ENCODE results near the gene POTEI.
"Not testable (repeated sequence)": the region's sequence is repeated elsewhere in the genome, so short reads cannot be mapped to it uniquely, and the experiment has no call there.

POTEI gene

DNA sequence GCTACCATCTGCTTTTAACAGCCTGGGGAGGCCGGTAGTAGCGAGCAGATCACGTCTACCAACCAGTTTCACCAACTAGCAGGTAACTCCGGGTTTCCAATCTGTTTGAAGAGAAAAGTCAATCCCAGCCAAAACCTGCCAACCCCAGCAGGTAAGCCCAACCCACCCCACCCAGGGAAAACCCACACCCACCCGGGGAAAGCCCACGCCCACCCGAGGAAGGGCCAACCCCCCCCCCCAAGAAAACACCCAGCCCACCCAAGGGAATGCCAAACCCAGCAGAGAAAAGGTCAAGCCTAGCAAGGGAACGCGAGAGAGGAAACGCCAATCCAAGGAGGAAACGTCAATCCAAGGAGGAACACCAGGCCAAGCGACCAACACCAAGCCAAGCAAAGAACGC is at the start of gene POTEI:
POTEI (minus strand) TSS at position 101 of the 400 bp plus-strand sequence; CDS start at position 8, 93 bp downstream.
- DNase-seq = not testable (repeated sequence)

DNA sequence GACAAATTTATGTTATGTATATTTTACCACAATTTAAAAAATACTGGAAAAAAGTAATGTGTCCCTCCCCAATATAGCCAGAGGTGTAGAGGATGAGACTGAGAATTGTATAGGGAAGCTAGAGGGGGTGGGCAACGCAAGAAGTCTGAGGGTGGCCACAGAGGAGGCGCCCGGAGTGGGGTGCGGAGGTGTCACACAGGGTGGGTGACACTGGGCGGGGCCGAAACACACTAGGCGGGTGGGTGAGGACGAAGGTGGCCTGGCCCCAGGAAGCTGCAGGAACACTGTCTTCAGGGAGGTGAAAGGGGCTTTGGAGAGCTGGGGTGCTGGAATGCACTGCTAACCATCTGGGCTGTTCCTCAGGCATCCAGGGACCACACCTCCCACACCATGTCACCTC is 47.3 kb upstream of the POTEI start:
- DNase-seq = not testable (repeated sequence)

DNA sequence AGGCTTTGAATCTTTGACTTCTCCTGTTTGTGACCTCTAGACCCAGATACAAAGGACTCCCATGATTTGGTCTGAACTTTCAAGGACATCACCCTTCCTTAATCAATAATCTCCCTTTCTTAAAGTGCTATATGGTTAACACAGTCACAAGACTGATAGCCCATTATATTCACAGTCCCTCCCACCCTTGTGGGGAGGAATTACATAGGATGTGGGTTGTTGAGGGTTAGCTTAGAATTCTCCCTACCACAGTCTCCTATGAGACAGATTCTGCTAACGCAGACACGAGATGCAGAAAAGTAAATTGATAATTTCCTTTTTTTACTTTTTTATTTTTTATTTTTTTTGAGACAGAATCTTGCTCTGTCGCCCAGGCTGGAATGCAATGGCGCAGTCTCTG is 45.0 kb upstream of the POTEI start:
- not testable (repeated sequence) for DNase-seq

DNA sequence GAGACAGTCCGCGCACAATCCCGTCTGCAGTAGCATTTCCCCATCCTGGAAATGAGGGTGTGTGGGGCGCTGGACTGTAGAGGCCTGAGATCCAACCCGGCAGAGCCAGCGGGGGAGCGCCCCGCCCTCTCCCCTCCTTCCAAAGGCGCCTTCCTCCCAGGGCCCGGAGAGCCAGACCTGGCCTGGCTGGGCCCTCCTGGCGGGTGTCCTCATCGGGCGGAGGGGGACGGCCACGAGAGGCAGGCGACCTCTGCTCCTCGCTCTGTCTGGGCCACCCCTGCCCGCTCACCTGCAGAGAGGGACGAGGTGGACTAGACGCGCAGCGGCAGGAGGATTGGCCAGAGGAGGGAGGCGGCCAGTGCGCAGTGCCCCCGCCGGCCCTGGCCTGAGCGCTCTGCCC is 40.3 kb upstream of the POTEI start:
- not testable (repeated sequence) for DNase-seq

DNA sequence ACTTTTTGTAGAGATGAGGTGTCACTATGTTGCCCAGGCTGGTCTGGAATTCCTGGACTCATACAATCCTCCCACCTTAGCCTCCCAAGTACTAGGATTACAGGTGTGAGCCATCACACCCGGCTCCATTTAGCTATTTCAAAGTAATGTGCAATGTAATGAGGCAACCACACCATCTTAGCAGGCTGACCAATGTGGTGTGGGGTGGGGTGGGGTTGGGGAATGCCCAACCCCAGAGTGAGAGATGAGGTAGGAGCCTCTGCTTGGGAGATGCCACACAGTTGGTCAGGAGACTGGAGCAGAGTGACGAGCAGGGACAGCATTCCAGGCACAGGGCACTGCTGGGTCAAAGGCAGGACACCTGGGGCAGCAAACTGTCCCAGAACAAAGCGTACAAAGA is 39.3 kb upstream of the POTEI start:
- not testable (repeated sequence) for DNase-seq

DNA sequence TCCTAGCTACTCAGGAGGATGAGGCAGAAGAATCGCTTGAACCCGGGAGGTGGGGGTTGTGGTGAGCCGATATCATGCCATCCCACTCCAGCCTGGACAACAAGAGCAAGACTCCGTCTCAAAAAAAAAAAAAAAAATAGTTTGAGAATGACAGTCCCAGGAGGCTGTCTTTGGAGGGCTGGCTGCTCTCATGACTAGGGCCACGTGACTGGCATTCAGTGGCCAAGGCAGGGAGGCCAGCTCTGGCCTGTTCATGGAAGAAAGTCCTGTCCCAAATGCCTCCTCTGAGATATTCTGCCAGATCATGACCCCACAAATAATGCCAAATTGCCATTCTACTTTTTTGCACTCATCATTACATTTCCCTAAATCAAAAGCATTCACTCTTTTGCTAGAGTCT is 35.9 kb upstream of the POTEI start:
- DNase-seq = not testable (repeated sequence)

DNA sequence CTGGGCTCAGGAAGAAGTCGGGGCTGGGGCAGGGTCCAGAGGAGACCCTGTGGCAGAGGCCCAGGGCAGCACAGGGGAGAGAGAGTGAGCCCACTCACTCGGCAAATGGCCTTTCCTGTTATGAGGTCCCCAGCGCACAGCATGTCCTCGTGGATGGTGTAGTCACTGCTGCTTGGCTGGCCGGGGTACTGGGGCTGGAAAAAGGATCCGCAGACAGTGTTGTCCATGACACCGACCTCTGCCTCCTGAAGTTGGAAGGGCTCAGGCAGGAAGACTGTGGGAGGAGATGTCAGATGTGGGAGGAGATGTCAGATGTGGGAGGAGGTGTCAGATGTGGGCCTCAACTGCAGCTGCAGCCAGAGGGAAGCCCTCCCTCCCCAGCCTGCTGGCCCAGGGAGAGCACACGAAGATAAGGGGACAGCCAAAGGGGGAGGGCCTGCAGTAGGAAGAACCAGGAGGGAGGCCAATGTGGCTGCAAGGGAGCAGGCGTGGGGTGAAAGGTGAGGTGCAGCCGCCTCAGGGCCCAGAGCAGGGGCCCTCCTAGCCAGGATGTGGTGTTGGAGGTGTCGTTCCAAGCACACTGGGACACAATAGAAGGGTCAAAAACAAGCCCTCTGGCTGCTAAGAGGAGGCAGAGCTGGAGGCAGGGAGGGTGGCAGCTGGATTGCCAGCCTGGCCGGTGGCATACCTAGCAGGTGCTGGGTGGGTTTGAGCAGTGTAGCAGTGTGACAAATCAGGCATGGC is 34.8 kb upstream of the POTEI start:
- not testable (repeated sequence) for DNase-seq

DNA sequence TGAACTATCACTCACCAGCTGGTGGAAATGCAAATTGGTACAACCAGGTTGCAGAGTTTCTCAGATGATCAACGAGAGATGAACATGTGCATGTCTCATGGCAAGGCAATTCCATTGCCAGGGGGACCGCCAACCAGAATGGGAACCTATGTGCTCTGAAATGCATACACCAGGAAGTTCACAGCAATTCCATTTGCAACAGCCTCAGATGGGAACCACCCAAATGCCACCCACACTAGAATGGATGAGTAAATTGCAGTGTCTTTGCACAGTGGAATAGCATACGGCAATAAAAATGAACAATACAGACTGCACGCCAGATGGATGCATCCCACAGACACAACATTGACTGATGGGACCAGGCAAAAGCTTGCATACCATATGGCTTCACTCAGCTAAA is 33.7 kb upstream of the POTEI start:
- not testable (repeated sequence) for DNase-seq

DNA sequence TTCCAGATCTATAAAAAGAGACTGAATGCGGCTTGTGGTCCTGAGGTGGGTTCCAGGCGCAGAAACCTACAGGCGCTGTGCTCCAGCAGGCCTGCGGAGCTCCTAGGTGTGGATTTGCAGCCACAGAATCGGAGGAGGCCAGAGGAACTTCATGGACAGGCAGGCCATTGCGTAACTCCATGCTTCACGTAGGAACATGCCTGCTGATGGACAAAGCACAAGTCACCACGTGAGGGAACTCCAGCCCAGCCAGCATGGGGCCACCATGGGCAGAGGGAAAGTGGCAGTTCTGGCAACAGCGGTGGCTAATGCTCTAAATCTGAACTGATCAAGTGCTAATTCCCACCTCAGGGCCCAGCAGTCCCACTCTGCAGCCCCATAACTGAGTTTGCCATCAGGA is 29.1 kb upstream of the POTEI start:
- not testable (repeated sequence) for DNase-seq

DNA sequence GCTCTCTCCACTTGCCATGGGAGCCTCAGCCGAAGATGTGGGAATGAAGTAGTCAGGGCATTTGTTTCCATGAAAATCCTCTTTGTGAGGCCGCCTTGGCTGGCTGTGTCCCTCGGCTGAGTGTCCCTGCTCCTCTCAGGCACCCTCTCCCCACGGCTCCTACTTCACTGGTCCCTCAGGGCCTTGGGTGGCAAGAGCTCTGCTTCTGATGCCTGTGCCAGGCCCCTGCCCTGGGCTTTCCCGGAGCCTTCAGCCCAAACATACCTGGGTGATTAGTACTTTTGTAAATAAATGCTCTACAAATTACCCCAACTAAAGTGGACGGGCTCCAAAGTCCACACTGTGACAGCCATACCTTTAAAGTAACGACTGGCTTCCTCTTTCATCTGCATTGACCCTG is 27.5 kb upstream of the POTEI start:
- DNase-seq = not testable (repeated sequence)

DNA sequence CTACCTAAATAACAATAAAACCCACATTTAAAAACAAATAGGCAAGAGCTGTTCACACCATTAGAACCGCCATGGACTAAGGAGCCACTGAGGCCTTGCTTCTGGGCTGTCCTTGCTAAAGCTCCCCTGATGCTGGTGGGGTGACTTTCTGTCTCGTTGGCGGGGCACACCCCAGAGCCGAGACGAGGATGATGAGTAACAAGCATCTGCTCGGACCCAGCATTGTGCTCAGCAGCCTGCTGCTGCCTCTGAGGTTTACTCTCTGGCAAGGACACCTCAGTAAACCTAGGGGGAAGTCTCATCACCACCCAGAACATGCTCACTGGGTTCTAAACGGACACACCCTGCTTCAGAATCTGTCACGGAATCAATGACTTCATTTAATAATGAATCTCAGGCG is 22.5 kb upstream of the POTEI start:
- DNase-seq = not testable (repeated sequence)

DNA sequence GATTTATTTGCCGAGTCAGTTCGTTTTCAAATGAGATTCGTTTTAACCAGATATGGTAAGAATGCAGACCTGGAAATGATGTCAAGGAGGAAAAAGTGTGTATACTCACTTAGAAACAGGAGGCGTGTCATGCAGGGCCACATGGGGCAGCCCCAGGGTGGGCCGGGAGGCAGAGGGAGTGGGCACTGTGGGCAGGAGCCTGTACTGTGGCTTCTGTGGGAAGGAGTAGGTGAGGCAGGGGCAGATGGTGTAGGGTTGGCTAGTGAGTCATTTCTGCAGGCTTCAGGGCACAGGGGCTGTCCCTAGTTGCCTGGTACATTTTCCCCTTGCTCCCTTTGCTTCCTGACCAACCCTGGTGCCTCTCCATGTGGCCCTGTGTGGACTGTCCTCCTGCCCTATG is 22.1 kb upstream of the POTEI start:
- not testable (repeated sequence) for DNase-seq

DNA sequence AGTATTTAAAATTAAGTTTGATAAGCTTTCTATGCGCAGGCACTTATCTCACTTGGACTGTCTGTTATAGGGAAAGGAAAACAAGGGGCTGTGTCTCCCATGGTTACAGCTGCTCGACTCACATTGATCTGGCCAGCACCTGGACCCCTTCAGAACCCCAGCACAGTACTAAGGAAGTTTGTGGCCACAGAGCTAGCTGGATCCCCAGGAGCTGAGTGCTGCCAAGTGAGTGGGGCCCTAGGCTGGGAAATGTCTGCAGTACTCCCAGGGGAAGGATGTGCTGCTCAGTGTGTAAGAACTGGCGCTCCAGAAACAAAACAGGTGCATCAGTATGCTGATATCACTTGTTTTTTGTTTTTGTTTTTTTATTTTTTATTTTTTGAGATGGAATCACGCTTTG is 21.1 kb upstream of the POTEI start:
- DNase-seq = not testable (repeated sequence)

DNA sequence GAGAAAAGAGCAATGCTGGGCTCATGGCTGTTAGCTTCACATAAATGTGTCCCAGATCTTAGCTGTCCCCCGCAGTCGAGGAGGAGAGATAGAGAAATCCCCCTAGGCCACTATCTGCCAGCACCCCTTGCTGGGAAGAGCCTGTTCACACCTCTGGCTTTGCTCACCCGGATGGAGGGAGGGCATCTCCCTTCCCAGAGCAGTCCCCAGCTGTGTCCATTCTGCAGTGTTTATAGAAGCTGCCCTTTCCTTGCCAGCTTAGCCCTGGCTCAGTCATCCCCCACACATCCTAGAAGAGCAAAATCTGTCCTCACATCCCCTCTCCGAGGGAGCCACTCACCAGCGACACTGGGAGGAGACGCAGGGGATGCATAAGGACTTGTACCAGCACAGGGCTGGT is 20.4 kb upstream of the POTEI start:
- DNase-seq = not testable (repeated sequence)

DNA sequence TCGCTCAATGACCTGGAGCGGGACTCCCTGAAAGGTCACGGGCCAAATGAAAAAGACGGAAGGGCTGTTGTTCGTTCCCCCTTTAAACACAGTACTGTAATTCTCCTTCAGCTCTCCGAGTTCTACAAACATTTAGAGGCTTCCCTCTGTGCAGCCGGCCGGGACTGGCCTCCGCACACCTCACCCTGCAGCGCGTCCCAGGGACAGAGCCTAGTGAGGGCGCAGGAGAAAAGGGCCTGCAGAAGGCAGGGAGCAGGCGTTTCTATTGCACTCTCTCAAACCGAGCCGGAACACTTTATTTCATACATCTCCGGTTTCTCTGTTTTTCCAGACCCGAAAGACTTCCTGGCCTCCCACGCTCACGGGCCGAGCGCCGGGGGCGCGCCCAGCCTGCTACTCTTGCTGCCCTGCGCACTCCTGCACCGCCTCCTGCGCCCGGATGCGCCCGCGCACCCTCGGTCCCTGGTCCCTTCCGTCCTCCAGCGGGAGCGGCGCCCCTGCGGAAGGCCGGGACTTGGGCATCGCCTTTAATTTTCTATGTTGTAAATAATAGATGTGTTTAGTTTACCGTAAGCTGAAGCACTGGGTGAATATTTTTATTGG is 18.3 kb upstream of the POTEI start:
- not testable (repeated sequence) for DNase-seq

DNA sequence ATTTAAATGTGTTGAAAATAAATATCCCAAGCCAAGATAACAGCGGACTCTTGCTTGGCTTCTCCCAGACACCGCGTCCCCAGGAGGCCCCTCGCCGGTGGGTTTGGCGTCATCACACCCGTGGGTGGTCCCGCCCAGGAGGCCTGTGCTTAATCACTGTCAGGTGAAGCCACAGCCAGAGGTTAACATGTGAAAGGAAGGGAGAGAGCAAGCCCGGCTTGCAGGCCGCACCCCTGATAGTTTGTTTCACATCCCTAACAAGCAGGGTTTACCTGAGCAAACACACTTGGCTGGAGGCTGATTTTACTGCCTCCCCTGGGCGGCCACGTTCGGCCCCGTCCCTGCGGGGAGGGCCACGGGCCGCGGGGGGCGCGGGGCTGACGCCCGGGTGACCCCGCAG is 13.3 kb upstream of the POTEI start:
- DNase-seq = not testable (repeated sequence)

DNA sequence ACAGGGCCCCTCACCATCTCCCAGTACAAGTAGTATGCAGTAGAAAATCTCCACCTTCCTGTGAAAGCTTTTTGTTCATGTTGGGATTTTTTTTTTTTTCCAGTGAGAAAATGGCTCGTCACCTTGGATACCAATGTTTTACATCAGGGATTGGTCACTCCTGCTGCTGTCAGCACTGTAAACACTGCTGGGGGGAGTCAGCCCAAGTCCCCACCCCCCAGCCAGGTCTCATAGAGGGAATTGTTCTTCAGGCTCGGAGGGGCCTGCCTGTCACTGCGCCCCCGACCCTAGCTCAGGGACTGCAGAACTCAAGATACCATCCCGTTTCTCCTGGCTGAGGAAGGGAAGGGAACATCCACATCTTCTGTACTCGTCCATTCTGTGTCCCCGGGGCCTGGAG is 11.9 kb upstream of the POTEI start, which contains the start of gene CFC1B:
CFC1B (plus strand) TSS at position 231 of the 400 bp plus-strand sequence. CDS start 263 bp downstream, outside the sequence.
- DNase-seq = not testable (repeated sequence)

DNA sequence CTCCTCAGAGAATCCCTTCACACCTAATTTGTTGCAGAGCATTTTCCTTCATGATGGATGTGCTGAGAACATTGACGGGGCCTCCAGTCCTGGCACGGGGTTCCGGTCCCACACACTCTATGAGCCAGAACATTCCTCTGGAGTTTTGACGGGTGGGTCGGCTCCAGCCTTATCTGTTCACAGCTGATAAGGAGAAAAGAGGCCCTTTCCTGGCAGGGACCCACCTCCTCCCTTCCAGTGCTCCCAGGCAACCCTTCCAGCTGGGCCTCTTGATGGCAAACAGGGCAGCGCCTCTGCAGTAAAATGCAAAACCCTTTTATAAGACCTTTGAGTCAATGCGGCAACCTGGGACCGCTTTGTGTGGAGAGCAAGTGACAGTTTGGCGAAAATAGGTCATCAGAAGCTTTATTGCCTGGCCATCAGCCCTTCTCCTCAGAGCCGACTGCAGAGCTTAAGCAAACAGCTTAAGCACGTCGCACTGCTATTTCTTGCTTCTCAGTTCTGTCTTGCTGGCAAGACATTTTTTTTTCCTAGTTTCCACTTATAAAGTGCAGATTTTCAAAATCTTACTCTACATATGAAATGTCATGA is 9.5 kb upstream of the POTEI start:
- not testable (repeated sequence) for DNase-seq

DNA sequence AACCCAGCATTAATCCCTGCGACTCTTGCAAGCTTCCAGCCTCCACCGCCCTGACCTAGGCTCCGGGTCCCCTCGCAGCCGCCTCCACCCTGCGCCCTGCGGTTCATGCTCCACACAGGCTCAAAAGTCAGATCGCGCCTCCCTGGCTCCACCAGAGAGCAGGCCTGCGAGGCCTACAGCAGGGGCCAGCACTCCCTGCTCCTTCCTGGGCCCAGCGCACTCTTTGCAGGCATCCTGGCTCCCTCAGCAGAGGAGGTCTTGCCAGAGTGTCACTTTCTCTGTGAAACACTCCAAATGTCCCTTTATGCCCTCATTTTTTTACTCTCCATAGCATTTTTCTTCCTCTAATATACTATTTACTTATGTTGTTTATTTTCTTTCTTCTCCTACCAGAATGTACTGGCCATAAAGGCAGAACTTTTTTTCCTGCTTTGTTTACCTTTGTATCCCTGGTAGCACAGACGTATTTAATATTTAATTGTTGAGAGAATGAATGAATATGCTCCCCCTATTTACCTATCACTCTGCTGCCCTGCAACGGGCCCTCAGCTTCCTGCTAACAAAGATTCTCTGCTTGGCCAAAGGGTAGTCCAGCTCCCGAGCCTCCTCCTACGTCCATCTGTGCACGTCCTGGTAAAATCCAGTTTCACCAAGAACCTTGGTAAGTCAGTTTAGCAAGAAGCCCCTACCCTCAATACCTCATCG is 2.8 kb upstream of the POTEI start:
- not testable (repeated sequence) for DNase-seq

DNA sequence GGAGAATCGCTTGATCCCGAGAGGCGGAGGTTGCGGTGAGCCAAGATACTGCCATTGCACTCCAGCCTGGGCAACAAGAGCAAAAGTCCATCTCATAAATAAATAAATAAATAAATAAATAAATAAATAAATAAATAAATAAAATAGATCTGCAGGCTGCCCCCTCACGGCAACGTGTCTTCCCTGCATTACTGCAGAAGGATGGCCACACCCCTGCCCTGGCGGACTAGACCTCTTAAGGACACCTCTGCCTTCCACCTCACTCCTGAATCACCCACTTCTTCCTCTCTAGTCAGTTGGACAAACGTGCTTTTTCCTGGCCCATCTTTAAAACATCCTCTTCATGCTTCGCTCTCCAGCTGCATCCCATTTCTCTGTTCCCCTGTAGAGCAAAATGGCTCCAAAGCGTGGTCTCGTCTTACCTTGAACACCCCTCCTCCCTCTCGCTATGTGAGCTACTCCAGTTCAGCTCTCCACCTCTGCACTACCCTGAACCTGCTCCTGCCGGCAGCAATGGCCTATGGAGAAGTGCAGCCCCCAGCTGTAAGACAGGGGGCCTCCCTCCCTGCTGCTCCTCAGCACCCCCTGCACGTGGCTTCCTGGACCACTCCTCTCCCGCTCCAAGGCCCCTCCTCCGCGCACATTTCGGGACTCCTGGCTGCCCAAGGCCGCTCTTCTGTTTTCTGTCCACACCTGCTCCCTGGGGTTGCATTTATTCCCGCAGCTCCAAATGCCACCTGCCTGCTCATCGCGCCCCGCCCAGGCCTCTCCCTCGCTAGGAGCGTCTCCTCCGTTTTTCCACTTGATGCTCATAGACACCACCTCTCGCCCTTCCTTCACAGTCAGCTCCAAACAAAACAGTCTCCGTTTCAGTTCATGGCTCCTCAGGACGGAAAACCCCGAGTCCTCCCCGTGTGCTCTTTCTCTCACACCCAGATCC is 1.9 kb upstream of the POTEI start:
- not testable (repeated sequence) for DNase-seq

DNA sequence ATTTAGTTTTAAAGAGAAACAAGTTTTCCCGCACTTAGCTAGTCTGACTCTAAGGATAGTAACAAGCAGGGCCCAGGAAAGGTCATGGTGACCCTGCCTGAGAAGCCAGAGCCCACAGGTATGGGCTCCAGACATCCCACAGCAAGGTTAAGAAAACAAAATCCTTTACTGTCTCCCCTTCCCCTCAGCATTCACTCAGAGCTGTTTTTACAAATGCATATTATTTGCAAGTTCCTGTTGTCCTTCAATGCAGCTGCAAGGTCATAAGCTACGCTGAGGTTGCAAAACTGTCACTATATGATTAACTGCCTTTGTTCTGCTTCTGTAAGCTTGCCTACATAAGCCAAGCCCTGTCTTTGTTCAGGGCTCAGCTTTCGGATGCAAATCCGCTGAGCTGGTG is 18.1 kb downstream of the POTEI start:
- not testable (repeated sequence) for DNase-seq

DNA sequence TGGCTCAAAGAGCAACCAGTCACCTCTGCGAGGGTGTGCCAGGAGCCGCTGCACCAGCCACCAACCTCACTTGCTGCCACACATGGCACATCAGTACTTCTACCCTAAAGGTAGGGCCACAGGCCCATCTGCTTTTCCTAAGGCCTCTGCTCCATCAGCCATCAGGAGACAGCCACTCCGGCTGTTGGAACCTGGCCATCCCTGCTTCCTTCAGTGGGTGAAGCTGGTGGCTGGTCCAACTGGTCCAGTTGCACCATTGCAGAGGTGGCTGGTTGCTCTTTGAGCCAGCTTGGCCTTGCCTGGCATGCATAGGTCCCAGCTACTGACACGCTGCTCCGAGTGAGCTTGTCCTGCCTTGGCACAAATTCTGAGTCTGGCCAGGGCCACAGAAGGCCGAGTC is 53.7 kb downstream of the POTEI start:
- not testable (repeated sequence) for DNase-seq

All from NCI-H1436 (cell line).